Measurements from ENCODE around the gene NOP10.

DNA sequence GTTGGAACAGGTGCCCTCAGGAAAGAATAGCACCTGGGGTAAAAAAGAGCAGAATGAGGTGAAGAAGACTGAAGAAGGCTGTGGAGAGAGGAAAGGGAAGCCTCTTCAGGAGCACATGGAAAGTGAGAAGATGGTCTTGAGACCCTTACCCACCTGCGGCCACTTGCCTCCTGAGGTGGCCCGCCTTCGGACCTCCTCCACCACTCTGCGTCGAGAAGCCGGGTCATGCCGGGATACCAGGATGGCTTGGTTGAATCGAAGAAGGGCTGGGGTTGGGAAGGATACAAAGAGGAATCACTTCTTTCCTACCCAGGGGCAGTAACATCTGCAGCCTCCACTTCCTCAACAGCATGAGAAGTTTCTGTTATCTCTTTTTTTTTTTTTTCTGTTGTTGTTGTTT, 21.1 kb upstream of the NOP10 start:
- TF ChIP-seq, protein P1, sequence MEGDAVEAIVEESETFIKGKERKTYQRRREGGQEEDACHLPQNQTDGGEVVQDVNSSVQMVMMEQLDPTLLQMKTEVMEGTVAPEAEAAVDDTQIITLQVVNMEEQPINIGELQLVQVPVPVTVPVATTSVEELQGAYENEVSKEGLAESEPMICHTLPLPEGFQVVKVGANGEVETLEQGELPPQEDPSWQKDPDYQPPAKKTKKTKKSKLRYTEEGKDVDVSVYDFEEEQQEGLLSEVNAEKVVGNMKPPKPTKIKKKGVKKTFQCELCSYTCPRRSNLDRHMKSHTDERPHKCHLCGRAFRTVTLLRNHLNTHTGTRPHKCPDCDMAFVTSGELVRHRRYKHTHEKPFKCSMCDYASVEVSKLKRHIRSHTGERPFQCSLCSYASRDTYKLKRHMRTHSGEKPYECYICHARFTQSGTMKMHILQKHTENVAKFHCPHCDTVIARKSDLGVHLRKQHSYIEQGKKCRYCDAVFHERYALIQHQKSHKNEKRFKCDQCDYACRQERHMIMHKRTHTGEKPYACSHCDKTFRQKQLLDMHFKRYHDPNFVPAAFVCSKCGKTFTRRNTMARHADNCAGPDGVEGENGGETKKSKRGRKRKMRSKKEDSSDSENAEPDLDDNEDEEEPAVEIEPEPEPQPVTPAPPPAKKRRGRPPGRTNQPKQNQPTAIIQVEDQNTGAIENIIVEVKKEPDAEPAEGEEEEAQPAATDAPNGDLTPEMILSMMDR (conservative IDR thresholded peaks at IDR 0.05; ENCODE audit: low read length), result no peak
- TF ChIP-seq EZH2phosphoT487 (IDR thresholded peaks at IDR 0.05; ENCODE audit: borderline replicate concordance), result no peak
